Activated naive CD4-positive, alpha-beta T cell treated with anti-CD3 and anti-CD28 coated beads, Interleukin-2, amount 50 U/mL, for 16 hours (primary cell): ENCODE data around the gene NEIL1.
"Not testable (repeated sequence)": the region's sequence is repeated elsewhere in the genome, so short reads cannot be mapped to it uniquely, and the experiment has no call there.

Experiments
- DNase-seq: peaks from one replicate; pipeline ENCODE4 v3.0.0-alpha.2; 2020

NEIL1 gene

GRCh38 chr15:75335313-75335704 is 11.5 kb upstream of the NEIL1 start:
- no peak for DNase-seq

- DNase-seq, result peak; percentile 83
Observed at GRCh38 chr15:75335705-75336355, 11.0 kb upstream of the NEIL1 start, which contains the start of gene COMMD4. TSS of gene COMMD4 (plus strand) at chr15:75336063. CDS start at chr15:75336090, 27 bp downstream.

DNA sequence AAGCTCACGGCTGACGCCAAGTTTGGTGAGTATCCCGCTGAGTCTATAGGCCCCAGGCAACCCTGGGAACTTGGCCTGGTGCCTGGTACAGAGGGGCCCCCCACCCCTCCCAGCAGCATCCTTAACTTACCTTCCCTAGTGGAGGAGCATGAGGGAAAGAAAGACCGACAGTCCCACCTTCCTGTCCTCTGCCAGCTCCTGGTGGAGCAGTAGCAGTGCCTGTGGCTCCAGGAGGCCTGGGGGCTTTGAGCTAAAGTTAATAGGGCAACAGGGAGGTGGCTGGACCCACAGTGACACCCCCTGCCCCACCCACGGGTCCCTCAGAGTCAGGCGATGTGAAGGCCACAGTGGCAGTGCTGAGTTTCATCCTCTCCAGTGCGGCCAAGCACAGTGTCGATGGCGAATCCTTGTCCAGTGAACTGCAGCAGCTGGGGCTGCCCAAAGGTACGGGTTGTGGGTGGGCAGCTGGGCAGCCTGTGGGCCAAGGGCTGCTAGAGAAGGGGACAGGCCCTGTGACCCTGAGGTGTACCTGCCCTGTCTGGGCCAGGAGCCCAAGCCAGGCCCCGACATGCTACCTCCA is 8.1 kb upstream of the NEIL1 start:
- DNase-seq, result no peak

DNA sequence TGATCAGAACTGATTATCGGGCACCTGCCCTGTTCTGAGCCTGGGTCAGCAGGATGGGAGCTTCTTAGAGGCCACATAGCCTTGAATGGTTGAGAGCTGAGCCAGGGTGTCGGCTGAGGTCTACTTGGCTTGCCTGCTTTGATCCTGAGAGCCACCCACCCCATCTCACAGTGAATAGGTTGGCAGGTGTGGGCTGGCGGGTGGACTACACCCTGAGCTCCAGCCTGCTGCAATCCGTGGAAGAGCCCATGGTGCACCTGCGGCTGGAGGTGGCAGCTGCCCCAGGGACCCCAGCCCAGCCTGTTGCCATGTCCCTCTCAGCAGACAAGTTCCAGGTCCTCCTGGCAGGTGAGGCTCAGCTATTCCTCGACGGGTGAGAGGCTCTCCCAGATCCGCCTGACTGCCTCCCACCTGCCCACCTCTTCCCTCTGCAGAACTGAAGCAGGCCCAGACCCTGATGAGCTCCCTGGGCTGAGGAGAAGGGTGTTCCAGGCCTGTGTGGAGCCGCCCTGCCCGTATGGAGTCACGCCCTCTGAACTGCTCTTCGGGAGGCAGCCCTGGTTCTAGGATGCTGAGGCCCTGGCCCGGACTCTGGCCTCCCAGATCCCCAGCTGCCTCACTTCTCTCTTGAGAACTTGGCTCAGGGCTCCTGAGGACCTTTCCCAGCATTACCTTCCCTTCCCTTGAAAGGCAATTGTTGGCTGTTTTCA is 7.2 kb upstream of the NEIL1 start:
- DNase-seq, result no peak

DNA sequence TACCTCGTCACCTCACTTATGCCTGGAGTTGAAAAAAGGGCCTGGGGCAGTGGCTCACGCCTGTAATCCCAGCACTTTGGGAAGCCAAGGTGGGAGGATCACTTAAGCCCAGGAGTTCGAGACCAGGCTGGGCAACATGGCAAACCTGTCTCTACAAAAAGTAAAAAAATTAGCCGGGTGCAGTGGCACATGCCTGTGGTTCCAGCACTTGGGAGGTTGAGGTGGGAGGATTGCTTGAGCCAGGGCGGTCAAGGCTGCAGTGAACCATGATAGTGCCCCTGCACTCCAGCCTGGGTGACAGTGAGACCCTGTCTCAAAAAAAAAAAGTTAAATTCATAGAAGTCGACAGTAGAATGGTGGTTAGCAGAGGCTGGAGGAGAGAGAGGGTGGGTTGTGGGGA is 4.6 kb upstream of the NEIL1 start:
- no peak for DNase-seq

- DNase-seq, result not testable (repeated sequence)
Observed at GRCh38 chr15:75343953-75344352, 2.9 kb upstream of the NEIL1 start.

DNA sequence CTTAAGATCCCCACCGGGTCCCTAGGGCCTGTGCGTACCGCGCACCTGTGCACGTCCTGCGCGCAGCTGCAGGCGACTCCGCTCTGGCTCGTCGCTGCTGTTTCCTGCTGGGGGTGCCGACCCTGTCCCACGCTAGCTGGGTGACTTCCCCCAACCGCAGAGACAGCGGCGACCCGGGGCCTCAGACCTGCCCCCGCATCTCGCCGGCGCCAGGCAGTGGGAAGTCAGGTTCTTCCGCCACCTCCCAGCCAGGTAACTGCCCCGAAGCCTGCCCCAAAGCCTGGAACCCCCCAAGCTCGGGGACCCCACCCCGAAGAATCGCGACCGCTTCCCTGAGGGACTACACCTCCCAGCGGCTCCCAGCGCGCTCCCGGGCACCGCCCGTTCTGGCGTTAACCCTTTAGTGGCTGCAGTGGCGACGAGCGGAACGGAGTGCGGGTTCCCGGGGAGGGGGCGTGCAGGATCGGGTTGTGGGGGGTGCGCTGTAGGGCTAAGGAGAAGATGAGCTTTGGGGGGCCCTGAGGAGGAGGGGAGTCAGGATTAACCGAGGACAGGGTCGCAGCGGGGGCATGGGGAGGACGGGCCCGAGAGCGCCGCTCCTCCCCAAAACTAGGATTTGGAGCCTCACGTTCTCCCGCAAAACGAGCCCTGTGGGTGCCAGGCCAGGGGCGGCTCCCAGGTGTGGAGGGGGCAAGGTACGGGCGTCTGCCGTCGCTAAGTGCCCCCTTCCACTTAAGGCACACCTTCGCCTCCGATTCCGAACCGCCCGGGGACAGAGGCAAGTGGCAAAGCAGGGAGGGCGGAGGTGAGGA is 589 bp downstream of the NEIL1 start:
- DNase-seq, result peak; percentile 61

DNA sequence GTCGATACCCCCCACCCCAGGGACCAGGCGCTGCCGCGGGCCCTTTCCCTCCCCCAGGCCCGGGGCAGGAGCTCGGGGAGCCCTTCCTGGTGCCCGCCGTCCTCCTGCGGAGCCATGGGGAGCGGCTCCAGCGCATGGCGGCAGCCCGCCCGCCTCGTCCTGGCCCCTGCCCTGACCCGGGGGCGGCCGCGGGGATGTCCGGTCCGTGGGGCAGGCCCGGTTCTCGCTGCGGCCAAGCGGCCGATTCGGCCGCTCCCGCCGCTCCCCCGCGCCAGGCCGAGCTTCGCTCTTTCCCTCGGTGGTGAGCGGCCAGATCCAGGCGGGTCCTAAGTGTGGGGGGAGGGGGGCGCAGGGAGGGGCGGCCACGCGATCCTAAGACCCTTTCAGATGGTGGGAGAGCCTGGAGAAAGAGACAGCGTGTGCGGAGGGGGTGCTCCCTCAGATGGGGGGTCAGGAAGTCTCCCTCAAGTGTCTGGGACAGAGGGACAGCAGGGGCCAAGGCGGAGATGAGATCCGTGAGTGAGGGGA is 1.3 kb downstream of the NEIL1 start:
- no peak for DNase-seq

DNA sequence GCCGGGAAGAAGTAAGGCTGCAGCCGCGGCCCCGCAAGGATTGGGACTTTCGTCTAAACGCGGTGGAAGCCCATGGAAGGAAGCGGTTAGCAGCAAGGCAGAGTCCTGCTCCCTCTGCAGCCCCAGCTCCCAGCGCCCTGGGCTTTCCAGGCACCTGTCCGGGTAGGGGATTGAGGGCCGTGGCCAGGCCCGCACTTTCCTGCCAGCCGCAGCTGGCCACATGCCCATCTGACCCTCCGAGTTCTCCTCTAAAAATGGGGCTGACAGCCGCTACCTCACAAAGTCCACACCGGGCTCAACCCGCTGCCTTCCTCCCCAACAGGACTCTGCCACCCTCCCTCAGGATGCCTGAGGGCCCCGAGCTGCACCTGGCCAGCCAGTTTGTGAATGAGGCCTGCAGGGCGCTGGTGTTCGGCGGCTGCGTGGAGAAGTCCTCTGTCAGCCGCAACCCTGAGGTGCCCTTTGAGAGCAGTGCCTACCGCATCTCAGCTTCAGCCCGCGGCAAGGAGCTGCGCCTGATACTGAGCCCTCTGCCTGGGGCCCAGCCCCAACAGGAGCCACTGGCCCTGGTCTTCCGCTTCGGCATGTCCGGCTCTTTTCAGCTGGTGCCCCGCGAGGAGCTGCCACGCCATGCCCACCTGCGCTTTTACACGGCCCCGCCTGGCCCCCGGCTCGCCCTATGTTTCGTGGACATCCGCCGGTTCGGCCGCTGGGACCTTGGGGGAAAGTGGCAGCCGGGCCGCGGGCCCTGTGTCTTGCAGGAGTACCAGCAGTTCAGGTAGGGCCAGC is 1.9 kb downstream of the NEIL1 start:
- no peak for DNase-seq

DNA sequence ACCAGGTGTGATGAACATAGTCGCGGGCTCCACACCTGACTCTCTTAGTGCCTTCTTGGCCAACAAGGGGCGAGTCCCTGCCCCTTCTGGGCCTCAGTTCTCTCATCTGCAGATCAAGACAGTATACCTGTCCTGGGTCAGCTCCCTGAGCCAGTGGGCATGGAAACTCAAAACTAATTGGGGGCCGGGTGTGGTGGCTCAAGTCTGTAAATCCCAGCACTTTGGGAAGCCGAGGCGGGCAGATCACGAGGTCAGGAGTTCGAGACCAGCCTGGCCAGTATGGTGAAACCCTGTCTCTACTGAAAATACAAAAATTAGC is 2.5 kb downstream of the NEIL1 start:
- not testable (repeated sequence) for DNase-seq

DNA sequence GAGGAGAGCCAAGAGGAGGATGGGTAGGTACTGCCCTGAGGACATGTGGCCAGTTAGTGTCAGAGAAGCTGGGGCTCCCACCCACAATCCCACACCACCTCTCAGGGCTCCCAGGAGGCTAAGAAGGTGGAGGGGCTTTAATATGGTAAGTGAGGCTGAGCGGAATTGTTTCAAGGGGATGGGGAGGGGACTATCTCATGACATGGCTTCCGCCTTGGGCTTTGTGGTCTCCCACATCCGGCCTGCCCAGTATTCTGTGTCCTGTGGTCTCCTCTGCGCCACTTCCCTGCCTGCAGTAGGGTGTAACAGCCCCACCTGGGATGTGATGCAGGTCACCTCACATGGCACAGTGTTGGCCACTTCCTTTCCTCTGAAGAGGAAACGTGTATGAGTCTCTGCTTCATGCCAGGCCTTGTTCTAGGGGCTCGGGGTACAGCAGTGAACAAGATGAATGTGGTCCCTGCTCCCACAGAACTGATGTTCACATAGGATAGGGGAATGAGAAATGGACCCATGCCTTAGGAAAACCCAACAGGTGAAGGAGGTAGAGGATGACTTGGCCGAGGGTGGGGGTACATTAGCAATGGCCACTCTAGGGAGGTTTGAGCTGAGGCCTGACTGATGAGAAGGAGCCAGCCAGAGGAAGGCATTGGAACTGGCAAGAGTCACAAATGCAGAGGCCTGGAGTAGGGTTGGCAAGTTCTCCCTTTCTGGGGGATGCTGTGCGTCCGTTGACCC is 3.2 kb downstream of the NEIL1 start:
- peak; percentile 32 for DNase-seq

GRCh38 chr15:75350601-75351361 is 3.9 kb downstream of the NEIL1 start:
- DNase-seq, result no peak

GRCh38 chr15:75352186-75353080 is 5.6 kb downstream of the NEIL1 start:
- no peak for DNase-seq

- no peak for DNase-seq
Observed at GRCh38 chr15:75353604-75354003, 6.8 kb downstream of the NEIL1 start.

- no peak for DNase-seq
Observed at GRCh38 chr15:75354454-75354853, 7.6 kb downstream of the NEIL1 start.

DNA sequence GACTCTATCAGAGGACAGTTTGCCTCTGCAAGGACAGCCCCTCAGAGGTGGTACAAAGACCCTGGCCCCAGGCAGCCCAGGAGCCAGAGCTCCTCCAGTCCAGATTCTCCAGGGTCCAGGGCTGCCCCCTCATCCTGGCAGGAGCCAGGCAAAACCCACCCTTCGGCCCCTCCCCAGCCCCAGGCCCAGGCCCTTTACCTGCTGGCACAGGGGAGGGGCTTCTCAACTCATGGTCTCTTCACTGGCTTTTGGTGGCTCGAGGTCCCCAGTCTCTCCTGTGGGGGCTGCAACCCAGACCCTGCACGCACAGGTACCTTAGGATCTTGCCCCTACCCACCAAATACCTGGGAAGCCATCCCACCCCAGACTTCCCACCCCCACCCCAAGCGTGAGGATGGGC is 8.5 kb downstream of the NEIL1 start:
- no peak for DNase-seq

DNA sequence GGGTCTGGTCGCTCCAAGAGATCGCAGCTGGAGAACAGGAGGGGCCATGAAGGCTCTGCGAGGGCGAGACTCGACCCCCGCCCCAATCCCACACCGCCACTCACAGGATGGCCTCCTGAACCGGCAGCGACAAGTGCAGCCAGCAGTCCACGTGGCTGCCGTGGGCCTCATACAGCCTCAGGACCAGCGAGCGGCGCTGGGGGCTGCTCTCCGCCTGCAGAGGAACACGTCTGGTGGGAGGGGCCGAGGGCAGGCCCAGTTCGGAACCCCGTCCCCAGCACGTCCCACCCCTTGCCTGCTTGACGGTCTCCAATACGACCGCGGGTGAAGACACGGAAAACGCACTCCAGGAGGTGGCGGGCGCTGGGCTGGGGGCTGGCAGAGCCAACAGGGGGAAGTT is 9.2 kb downstream of the NEIL1 start:
- no peak for DNase-seq

- no peak for DNase-seq
Observed at GRCh38 chr15:75356517-75356916, 9.7 kb downstream of the NEIL1 start.

DNA sequence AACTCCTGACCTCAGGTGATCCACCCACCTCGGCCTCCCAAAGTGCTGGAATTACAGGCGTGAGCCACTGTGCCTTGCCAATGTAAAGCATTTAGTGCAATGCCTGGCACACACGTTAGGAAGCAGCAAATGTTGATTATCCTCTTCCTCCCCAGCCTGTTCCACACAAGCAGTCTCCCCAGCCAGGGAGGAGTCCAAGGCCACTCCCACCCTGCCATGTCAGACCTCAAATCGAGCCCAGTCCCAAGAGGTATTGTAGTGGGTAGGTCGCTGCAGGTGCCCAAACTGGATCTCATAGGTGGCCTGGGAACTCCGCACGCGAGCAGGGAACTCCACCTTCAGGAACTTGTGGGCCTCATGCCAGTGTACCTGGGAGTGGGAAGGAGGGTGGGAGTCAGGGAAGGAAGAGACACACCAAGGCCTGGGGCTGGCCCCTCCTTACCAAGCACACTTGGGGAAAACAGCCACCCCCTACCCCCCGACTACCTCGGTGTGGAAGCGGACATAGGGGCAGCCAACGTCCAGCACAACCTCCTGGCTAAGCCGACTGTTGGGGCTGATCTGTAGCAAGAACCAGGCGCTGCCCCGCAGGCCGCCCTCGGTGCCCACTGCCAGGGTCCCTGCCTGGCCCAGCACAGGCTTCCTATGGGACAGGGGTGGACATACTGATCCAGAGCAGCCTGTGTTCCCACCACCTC is 11.3 kb downstream of the NEIL1 start:
- no peak for DNase-seq
